ENCODE measurements around the gene HSD3B2. TPM values are rescaled to one million over a fixed set of nuclear protein-coding genes. Genes with fewer than 3 reads are reported as not detected.
A peak's percentile ranks its signal among the peaks of the same experiment; 100 is the strongest.
"Not testable (repeated sequence)": the region's sequence is repeated elsewhere in the genome, so short reads cannot be mapped to it uniquely, and the experiment has no call there.

The HSD3B2 gene
- total RNA-seq: not detected in 2 replicates

- no peak for DNase-seq (ENCODE audit: low read depth)
These were observed at the start of gene HSD3B2 for GRCh38 chr1:119414950-119415349. Gene HSD3B2 (plus strand): TSS chr1:119415150. CDS start chr1:119415420, 270 bp downstream.

DNA sequence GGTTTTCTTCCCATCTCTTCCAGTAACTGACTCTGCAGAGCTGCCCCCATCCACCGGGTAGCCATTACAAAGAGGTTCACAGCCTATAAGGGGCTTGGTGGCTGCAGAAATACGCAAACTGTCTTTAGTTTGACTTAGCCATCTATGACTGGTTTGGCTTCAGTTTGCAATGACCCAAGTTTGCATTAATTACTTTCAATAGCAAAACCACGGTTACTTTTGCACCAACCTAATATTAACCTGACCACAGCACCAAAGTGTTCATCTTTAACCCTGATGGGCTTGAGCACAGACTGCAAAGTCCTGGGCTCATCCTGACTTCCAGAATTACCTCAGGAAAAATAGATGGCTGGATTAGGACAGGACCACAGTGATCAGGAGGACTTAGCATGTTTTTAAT, 48.5 kb upstream of the HSD3B2 start:
- no peak for DNase-seq (ENCODE audit: low read depth)

DNA sequence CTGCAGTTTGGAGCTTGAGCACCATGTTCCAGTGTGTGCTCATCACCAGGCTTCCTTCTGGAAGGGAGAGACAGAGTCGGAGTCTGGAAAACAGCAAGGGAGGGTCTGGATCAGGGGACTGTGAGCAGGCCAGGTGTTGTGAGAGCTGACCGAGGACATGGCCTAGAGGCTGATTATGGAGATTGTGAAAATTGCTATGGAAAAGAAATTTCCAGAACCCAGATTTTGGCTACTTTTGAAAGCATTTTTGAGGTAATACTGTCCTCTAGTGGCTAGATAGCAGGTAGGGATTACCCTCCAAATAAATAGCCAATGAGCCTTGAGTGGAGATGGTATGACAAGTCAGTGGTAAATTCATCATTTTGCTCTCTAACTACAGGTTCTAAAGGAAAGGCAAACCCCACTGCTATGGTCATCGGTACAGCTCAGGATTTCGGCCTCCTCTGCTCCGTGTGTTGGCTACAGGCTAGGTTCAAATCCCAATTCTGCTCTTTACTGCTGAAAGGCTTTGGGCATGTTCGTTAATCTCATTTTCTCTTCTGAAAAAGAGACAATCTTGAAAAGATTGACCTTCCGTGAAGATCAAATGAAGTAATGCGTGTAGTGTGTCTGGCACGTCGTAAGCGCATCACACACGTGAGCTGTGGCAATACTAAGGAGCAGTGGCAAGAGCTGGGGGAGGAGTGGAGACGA, 47.4 kb upstream of the HSD3B2 start:
- DNase-seq (ENCODE audit: low read depth): peak; percentile 42

DNA sequence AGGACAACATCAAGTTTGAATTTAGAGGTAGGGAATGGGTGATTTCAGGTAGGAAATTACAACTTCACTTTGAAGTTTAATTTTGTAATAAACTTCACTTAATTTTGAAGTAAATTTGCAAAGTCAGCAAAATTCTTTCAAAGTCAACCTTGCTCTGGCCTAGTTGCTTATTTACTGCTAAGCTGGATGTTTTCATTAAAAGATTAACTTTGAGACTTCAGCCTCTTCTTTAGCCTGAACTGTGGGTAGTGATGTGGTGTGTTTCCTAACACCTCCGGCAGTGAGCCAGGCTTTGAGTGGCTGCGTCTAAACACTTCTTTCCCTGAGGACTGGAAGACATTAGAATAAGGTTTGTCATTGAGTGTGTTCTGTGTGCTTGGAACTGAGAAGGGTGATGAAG, 46.4 kb upstream of the HSD3B2 start, which contains the start of gene HAO2:
Gene HAO2, plus strand, starts transcription at position 232 of the 400 bp plus-strand sequence. CDS start 12,301 bp downstream, outside the sequence.
- DNase-seq (ENCODE audit: low read depth): peak; percentile 76

GRCh38 chr1:119370748-119371147, 44.2 kb upstream of the HSD3B2 start:
- no peak for DNase-seq (ENCODE audit: low read depth)

DNA sequence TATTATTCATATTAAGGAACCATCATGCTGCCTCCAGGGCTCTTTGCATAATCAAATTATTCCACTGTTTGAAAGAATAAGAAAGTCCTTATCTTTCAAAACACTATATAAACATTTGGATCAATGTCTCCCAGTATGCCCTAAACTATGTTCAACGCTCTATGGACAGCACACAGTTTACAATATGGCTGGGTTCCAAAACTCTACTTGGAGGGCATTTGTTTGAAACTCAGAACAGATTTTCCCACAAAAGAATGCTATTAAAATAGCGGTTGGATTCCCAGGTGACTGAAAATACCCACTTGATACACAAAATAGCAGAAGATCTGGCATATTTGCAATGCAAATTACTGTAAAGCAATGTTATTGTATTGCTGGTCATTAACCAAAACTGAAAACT, 43.1 kb upstream of the HSD3B2 start:
- no peak for DNase-seq (ENCODE audit: low read depth)

- DNase-seq (ENCODE audit: low read depth): peak; percentile 49
These were observed 42.4 kb upstream of the HSD3B2 start for GRCh38 chr1:119372503-119373086.

DNA sequence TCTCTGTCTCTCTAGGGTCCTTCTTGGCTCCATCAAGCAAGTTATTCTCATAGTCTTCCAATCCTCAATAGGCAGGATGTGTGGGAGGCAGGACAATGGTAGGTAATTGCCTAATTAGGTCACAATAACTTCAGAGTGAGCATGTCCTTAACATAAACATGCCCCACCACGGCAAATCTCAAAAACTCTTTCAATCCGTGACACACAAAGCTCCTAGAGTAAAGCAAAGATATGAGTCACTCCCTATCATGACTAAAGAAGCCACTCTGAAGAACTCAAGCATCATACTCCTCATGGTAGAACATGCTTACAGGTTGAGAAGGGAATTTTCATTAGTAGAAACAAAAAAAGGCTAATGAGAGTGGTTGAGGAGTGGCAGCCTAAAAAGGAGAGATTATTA, 41.5 kb upstream of the HSD3B2 start:
- peak; percentile 27 for DNase-seq (ENCODE audit: low read depth)

- no peak for DNase-seq (ENCODE audit: low read depth)
These were observed 40.6 kb upstream of the HSD3B2 start for GRCh38 chr1:119374208-119374874.

DNA sequence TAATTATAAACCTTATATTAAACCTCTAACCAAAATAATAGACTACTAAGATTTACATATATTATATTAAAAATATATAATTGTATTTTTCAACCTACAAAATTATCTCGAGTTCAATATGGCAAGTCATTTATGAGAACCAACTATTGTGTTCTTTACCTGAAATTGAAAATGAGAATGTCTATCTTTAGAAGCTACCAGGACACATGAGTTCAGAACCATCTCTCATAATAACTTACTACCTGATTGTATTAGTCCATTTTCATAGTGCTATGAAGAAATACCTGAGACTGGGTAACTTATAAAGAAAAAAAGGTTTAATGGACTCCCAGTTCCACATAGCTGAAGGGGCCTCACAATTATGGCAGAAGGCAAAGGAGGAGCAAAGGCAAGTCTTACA, 39.6 kb upstream of the HSD3B2 start:
- no peak for DNase-seq (ENCODE audit: low read depth)

GRCh38 chr1:119376594-119376993, 38.4 kb upstream of the HSD3B2 start:
- no peak for DNase-seq (ENCODE audit: low read depth)

DNA sequence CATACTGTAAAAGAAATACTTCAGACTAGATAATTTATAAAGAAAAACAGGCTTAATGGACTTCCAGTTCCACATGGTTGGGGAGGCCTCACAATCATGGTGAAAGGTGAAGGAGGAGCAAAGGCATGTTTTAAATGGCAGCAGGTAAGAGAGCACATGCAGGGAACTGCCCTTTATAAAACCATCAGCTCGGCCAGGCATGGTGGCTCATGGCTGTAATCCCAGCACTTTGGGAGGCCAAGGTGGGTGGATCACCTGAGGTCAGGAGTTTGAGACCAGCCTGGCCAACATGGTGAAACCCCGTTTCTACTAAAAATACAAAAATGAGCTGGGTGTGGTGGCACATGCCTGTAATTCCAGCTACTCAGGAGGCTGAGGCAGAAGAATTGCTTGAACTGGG, 37.4 kb upstream of the HSD3B2 start:
- not testable (repeated sequence) for DNase-seq (ENCODE audit: low read depth)

GRCh38 chr1:119379117-119379516, 35.8 kb upstream of the HSD3B2 start:
- DNase-seq (ENCODE audit: low read depth): no peak

DNA sequence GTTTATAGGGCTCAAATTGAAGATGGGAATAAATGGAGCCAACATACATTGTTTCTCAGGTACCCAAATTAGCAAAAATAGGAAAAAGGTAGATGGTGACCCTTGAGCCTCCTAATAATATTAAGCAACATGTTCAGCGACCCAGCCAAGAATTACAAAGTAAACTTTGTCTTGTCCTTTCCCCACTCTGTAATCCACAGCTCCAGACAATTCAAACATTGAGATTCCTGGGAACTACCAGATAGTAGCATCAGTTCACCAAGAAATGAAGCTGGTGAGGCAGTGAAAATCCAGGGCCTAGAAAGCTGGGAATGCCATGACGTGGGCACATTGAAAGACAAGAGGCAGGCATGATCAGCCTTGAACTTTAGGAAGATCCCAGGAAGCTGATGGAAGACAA, 34.6 kb upstream of the HSD3B2 start:
- no peak for DNase-seq (ENCODE audit: low read depth)

GRCh38 chr1:119380983-119381662, 33.8 kb upstream of the HSD3B2 start:
- no peak for DNase-seq (ENCODE audit: low read depth)

DNA sequence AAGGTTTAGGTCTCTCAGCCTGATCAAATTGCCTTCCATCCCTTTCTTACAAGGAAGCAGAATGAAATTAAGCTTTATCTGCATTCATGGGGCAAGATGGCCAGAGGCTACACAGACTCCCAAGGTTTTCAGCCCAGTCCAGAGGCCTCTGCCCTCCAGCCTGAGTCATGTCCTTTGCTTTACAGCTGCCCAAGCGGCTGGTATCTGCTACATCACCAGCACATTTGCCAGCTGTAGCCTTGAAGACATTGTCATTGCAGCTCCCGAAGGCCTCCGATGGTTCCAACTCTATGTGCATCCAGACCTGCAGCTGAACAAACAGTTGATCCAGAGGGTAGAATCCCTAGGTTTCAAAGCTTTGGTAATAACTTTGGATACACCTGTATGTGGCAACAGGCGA, 30.4 kb upstream of the HSD3B2 start:
- DNase-seq (ENCODE audit: low read depth): no peak

GRCh38 chr1:119385650-119386049, 29.3 kb upstream of the HSD3B2 start:
- DNase-seq (ENCODE audit: low read depth): no peak

DNA sequence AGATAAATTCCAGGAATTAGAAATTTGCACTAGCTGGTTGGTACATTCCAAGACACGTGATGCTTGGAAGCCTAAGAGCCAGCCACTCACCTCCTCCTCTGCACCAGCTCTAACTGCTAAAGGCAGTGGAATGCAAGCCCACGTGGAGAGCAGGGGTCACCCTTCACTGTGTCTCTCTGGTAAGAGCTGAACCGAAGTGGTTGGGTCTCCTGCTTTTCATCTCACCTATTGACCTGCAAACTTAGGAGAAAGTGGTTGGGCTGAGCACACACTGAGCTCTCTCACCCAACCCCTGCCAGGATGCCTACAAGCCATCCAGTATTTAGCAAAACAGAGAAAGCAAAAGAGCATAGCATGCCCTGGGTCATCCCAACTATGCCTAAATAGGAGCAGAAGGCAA, 27.1 kb upstream of the HSD3B2 start:
- DNase-seq (ENCODE audit: low read depth): no peak

- DNase-seq (ENCODE audit: low read depth): no peak
These were observed 26.5 kb upstream of the HSD3B2 start for GRCh38 chr1:119388450-119388849.

DNA sequence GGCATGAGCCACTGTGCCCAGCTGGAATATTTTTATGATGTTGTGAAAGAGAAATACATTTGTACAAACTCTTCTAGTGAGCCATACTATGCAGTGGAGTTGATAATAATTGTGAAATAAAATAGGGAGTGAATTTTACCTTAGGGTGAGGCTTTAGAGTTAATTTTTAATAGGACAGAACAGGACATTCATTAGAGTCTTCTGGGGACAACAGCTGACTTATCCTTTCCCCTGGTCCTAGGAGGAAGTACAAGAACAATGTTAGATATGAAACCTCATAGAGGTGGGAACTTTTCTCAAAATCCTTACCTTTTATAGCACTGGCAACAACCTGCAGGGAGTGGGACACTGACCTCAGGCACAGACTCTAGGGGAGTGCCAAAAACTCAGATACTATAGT, 24.4 kb upstream of the HSD3B2 start:
- DNase-seq (ENCODE audit: low read depth): no peak

- DNase-seq (ENCODE audit: low read depth): no peak
These were observed 23.2 kb upstream of the HSD3B2 start for GRCh38 chr1:119391749-119392148.

DNA sequence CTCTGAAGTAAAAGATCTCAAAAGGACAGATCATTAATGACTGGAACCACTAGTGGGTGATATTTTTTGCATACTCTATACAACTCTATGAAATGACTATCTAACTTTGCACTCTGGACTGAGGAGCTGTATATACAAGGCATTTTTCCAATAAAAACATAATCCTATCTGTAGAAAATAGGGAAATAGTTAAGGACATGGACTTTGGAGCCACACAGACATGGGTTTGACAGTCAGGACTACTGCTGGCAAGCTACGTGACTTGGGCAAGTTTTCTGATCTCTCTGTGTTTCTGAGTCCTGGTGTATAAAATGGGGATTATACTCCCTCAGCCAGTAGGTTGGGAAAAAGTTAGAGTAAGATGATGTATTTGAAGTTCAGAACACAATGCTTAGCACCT, 20.9 kb upstream of the HSD3B2 start:
- no peak for DNase-seq (ENCODE audit: low read depth)

DNA sequence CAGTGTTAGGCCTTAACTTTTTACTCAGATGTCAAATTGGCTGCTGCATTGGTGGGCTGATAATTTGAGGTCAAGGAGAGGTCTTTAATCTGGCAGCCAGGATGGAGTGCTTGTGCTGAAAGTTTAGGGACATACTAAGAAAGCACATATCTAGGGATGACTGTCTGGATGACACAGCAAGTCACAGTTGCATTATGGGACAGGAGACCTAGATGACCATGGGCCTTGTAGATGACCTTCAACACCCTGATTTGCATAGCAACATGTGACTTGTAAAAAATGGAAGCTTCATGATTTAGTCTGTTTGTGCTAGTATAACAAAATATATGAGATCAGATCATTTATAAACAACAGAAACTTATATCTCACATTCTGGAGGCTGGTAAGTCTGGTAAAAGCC, 18.0 kb upstream of the HSD3B2 start:
- no peak for DNase-seq (ENCODE audit: low read depth)
